Skeletal muscle tissue (tissue), 4 donors: ENCODE data around the gene PTPN2. TPM values are rescaled to one million over a fixed set of nuclear protein-coding genes. Genes with fewer than 3 reads are reported as not detected.
"Not testable (repeated sequence)": the region's sequence is repeated elsewhere in the genome, so short reads cannot be mapped to it uniquely, and the experiment has no call there.

Experiments used
- H3K27ac ChIP-seq: one replicate; pipeline ENCODE4 v1.7.0; 2013; ENCODE audit warnings: mild to moderate bottlenecking, low read depth, low read length, inconsistent platforms
- H3K27me3 ChIP-seq, 3 donors: one replicate each; pipeline ENCODE4 v1.7.0; 2013; ENCODE audit warnings: low read length in 3 of 3; ENCODE audit not compliant: control insufficient read depth in 3 of 3, insufficient read depth in 3 of 3
- H3K36me3 ChIP-seq, 3 donors: one replicate each; pipeline ENCODE4 v1.7.0; 2013; ENCODE audit warnings: low read length in 3 of 3; ENCODE audit not compliant: control insufficient read depth in 3 of 3, insufficient read depth in 3 of 3
- H3K4me1 ChIP-seq, 3 donors: one replicate each; pipeline ENCODE4 v1.7.0; 2013; ENCODE audit warnings: low read length in 3 of 3, mild to moderate bottlenecking in 3 of 3; ENCODE audit not compliant: control insufficient read depth in 3 of 3, insufficient read depth in 3 of 3
- H3K4me3 ChIP-seq, 3 donors: one replicate each; pipeline ENCODE4 v1.7.0; 2013; ENCODE audit warnings: low read length in 3 of 3
- H3K9ac ChIP-seq, 3 donors: one replicate each; pipeline ENCODE4 v1.7.0; 2013; ENCODE audit warnings: low read length in 3 of 3, mild to moderate bottlenecking in 3 of 3, moderate library complexity in 2 of 3, low read depth in 1 of 3
- H3K9me3 ChIP-seq, 3 donors: one replicate each; pipeline ENCODE4 v1.7.0; 2013; ENCODE audit warnings: low read length in 3 of 3; ENCODE audit not compliant: control insufficient read depth in 3 of 3
- total RNA-seq: library from RNA; depleted of rRNA; stranded (reverse); fragments of >200 nt; gene quantifications from one replicate; pipeline ENCODE4 v1.2.3, GENCODE V29; 2014
- donor health status: Osteomylitis.

PTPN2 gene
- total RNA-seq, 1 donor from 2014 or later = 17.2 TPM

GRCh38 chr18:12769136-12769535 is 114.9 kb downstream of the PTPN2 start:
- Histone ChIP-seq H3K9ac (no peak overlapping the region), H3K27me3 (peaks cover 0 to 7% (median 0%) of the 10 kb centered on the region in 3 donors), H3K4me3 (no peak overlapping the region), H3K36me3 (no peaks in the 10 kb centered on the region), H3K27ac (no peak overlapping the region), H3K4me1 (no peaks in the 10 kb centered on the region), H3K9me3 (no peaks in the 10 kb centered on the region)

DNA sequence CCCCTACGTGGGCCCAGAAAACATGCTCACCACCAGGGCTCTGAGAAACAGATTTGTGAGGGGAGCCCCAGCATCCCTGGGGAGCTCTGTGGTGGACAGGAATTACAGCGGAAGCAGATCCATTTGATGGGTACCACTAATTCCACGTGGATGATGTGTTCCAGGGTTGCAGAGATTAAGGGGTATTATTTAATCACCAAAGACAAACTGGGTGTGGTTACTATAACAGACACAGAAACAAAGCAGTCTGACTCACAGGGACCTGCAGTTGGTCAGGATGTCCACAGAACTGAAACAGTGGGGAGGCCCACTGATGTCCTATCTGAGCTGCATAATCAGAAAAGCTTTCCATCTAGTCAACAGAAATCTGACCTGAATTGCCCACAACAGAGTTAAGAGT is 115.4 kb downstream of the PTPN2 start:
- no peaks in the 10 kb centered on the region for H3K4me1 ChIP-seq
- H3K27ac ChIP-seq = no peak overlapping the region
- H3K36me3 ChIP-seq = no peaks in the 10 kb centered on the region
- H3K9ac ChIP-seq = no peak overlapping the region
- no peaks in the 10 kb centered on the region for H3K9me3 ChIP-seq
- no peak overlapping the region for H3K4me3 ChIP-seq
- peaks cover 0 to 7% (median 0%) of the 10 kb centered on the region in 3 donors for H3K27me3 ChIP-seq

GRCh38 chr18:12767580-12768155 is 116.4 kb downstream of the PTPN2 start:
- Histone ChIP-seq H3K4me3 (no peak overlapping the region), H3K4me1 (no peaks in the 10 kb centered on the region), H3K27ac (no peak overlapping the region)

GRCh38 chr18:12766986-12767433 is 117.0 kb downstream of the PTPN2 start:
- Histone ChIP-seq H3K27me3 (peaks cover 0 to 7% (median 0%) of the 10 kb centered on the region in 3 donors), H3K4me1 (no peaks in the 10 kb centered on the region), H3K36me3 (no peaks in the 10 kb centered on the region), H3K4me3 (no peak overlapping the region), H3K9me3 (no peaks in the 10 kb centered on the region), H3K27ac (no peak overlapping the region), H3K9ac (no peak overlapping the region)

More at GRCh38 chr18:12767580-12768155, 116.4 kb downstream of the PTPN2 start:
- H3K27me3 ChIP-seq = peaks cover 0 to 7% (median 0%) of the 10 kb centered on the region in 3 donors
- no peaks in the 10 kb centered on the region for H3K36me3 ChIP-seq
- H3K9me3 ChIP-seq = no peaks in the 10 kb centered on the region
- no peak overlapping the region for H3K9ac ChIP-seq

GRCh38 chr18:12765586-12765985 is 118.5 kb downstream of the PTPN2 start:
- Histone ChIP-seq H3K4me3 (no peak overlapping the region), H3K9ac (no peak overlapping the region), H3K36me3 (no peaks in the 10 kb centered on the region), H3K9me3 (no peaks in the 10 kb centered on the region), H3K27ac (no peak overlapping the region), H3K27me3 (peaks cover 0 to 7% (median 0%) of the 10 kb centered on the region in 3 donors), H3K4me1 (no peaks in the 10 kb centered on the region)

DNA sequence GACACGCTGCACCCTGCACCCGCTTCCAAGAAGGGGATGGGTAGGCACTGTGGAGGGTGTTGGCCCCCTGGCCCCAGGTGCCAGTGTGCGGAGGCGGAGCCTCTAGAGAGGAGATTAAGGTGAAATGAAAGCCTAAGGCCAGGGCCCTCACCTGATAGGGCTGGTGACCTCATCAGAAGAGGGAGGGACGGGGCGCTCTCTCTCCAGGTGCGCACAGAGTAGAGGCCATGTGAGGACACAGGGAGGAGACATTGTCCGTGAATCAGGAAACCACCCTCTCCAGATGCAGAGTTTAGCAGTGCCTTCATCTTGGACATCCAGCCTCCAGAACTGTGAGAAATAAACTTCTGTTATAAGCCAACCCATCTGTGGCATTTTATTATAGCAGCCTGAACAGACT is 118.9 kb downstream of the PTPN2 start:
- Histone ChIP-seq H3K4me3 (no peak overlapping the region), H3K36me3 (no peaks in the 10 kb centered on the region), H3K9me3 (no peaks in the 10 kb centered on the region), H3K4me1 (no peaks in the 10 kb centered on the region), H3K27me3 (peaks cover 0 to 7% (median 0%) of the 10 kb centered on the region in 3 donors), H3K9ac (no peak overlapping the region), H3K27ac (no peak overlapping the region)

DNA sequence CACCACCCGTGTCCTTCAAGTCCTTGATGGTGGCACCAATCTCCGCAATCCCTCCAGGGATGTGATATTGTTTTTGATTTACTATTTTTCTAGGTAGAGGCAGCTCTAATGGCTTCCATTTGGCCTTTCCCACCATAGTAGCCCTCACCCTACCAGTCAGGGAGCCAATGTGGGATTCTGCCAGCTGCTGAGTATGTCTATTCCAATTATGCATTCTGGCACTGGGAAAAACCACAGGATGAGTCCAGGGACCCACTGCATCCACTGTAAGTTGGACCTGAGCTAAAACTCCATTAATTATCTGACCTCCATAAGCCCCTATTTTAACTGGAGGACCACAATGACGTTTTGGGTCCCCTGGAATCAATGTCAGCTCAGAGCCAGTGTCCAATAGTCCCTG is 125.5 kb downstream of the PTPN2 start:
- not testable (repeated sequence) for H3K9me3 ChIP-seq, H3K4me1 ChIP-seq, H3K4me3 ChIP-seq, H3K27ac ChIP-seq, H3K27me3 ChIP-seq, H3K36me3 ChIP-seq, H3K9ac ChIP-seq

DNA sequence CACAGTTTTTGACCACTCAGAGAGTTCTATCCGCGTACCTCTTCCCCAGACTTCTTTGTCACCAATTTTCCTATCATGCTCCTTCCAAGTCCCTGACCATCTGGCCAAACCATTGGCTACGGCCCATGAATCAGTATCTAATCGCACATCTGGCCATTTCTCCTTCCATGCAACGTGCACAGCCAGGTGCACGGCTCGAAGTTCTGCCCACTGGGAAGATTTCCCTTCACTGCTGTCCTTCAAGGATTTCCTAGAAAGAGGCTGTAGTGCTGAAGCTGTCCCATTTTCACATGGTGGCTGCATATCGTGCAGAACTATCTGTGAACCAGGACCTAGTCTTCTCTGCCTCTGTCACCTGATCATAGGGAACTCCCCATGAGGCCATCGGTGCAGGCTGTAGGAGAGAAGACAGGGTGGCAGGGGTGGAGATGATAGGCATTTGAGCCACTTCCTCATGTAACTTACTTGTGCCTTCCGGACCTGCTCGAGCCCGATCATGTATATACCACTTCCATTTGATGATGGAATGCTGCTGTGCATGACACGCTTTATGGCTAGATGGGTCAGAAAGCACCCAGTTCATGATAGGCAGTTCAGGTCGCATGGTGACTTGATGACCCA is 127.3 kb downstream of the PTPN2 start:
- H3K9me3 ChIP-seq, H3K9ac ChIP-seq, H3K4me1 ChIP-seq, H3K36me3 ChIP-seq, H3K4me3 ChIP-seq, H3K27me3 ChIP-seq, H3K27ac ChIP-seq: not testable (repeated sequence)

GRCh38 chr18:12755606-12756005 is 128.4 kb downstream of the PTPN2 start:
- H3K4me1 ChIP-seq, H3K9me3 ChIP-seq, H3K27me3 ChIP-seq, H3K9ac ChIP-seq, H3K27ac ChIP-seq, H3K4me3 ChIP-seq, H3K36me3 ChIP-seq: not testable (repeated sequence)

DNA sequence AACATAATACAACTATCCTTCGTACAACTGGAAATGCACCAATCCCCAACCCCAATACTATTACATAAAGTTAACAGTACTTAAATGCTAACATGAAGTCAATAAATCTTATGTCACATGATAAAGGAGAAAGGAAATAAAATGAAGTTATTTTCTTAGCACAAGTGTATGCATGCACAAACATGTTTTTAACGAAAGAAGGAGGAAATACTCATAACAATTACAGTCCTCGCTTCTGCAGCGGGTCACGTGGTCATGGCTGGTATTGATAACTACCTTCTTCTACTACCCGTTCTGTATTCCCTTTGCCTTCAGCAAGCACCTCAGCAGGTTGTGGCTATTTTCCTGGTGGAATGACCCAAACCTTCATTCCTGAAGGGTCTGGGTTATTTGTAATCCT is 129.5 kb downstream of the PTPN2 start:
- no peaks in the 10 kb centered on the region for H3K36me3 ChIP-seq
- H3K4me1 ChIP-seq = no peaks in the 10 kb centered on the region
- H3K27me3 ChIP-seq = peaks cover 0 to 2% (median 0%) of the 10 kb centered on the region in 3 donors
- H3K27ac ChIP-seq = no peak overlapping the region
- H3K9ac ChIP-seq = no peak overlapping the region
- no peaks in the 10 kb centered on the region for H3K9me3 ChIP-seq
- H3K4me3 ChIP-seq = no peak overlapping the region
